HL-60 (cell line): ENCODE results near the gene ATP8A2.
A peak's percentile ranks its signal among the peaks of the same experiment; 100 is the strongest.
"Not testable (repeated sequence)": the region's sequence is repeated elsewhere in the genome, so short reads cannot be mapped to it uniquely, and the experiment has no call there.

ENCODE experiments used
- DNase-seq, 2 experiments: peaks; one replicate each; pipeline ENCODE4 v3.0.0-alpha.2; 2010 to 2020; ENCODE audit warnings: low read depth in 1 of 2, low spot score in 1 of 2
- H3K27ac ChIP-seq: fragments of 250-450 bp; sonication (Bioruptor Pico); replicated peaks from 2 replicates; pipeline ENCODE4 v1.5.1; 2020; ENCODE audit warnings: mild to moderate bottlenecking, moderate library complexity
- H3K27me3 ChIP-seq: fragments of 250-450 bp; sonication (Bioruptor Pico); 2 replicates; pipeline ENCODE4 v1.5.1; 2021; ENCODE audit warnings: mild to moderate bottlenecking, moderate library complexity; ENCODE audit not compliant: insufficient read depth, poor library complexity, severe bottlenecking
- H3K4me3 ChIP-seq: replicated peaks from 2 replicates; pipeline ENCODE4 v1.5.1; 2011; ENCODE audit warnings: mild to moderate bottlenecking, control low read depth, low read length; ENCODE audit not compliant: insufficient read depth
- GABPA ChIP-seq: IDR thresholded peaks from 2 replicates; pipeline ENCODE4 v1.6.1; 2012; ENCODE audit warnings: low read depth
- POLR2AphosphoS5 ChIP-seq: IDR thresholded peaks from 2 replicates; pipeline ENCODE4 v1.6.1; 2012; ENCODE audit warnings: low read depth
- SPI1 ChIP-seq: IDR thresholded peaks from 2 replicates; pipeline ENCODE4 v1.6.1; 2012; ENCODE audit warnings: low read depth, mild to moderate bottlenecking, borderline replicate concordance
- TF ChIP-seq, protein P1 (sequence below): IDR thresholded peaks from one replicate; pipeline ENCODE4 v1.5.1; 2011; ENCODE audit warnings: low read length, control low read depth, inconsistent platforms; ENCODE audit not compliant: insufficient read depth
- TF ChIP-seq, protein P2 (sequence below): IDR thresholded peaks from 2 replicates; pipeline ENCODE4 v1.6.1; 2012; ENCODE audit warnings: low read depth; ENCODE audit not compliant: insufficient replicate concordance

Gene ATP8A2

DNA sequence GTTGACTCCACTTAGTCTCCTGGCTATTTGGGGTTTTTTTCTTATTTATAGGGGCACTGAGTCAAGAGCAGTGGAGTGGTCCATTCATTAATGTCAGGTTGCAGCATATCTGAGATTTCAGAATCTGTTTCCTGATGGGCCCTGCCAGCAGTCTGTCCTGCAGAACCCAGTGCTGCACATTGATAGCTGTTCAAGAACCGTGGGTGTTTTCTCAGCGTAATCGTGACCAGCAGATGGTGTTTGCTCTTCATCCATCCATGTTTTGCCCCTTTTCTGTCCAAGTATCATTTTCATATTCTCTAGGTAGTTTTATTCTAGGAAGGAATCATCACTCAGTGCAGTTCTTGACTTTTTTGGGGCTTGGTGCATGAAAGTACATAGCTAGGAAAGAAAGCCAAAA lies 166.5 kb downstream of the ATP8A2 start:
- no peak overlapping the region for H3K27ac ChIP-seq
- DNase-seq, result no peak
- H3K27me3 ChIP-seq, result no peaks in the 10 kb centered on the region
- H3K4me3 ChIP-seq, result no peak overlapping the region
- TF ChIP-seq GABPA (no peak), POLR2AphosphoS5 (no peak), SPI1 (no peak)
- TF ChIP-seq, protein P1, sequence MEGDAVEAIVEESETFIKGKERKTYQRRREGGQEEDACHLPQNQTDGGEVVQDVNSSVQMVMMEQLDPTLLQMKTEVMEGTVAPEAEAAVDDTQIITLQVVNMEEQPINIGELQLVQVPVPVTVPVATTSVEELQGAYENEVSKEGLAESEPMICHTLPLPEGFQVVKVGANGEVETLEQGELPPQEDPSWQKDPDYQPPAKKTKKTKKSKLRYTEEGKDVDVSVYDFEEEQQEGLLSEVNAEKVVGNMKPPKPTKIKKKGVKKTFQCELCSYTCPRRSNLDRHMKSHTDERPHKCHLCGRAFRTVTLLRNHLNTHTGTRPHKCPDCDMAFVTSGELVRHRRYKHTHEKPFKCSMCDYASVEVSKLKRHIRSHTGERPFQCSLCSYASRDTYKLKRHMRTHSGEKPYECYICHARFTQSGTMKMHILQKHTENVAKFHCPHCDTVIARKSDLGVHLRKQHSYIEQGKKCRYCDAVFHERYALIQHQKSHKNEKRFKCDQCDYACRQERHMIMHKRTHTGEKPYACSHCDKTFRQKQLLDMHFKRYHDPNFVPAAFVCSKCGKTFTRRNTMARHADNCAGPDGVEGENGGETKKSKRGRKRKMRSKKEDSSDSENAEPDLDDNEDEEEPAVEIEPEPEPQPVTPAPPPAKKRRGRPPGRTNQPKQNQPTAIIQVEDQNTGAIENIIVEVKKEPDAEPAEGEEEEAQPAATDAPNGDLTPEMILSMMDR, result no peak
- TF ChIP-seq, protein P2, sequence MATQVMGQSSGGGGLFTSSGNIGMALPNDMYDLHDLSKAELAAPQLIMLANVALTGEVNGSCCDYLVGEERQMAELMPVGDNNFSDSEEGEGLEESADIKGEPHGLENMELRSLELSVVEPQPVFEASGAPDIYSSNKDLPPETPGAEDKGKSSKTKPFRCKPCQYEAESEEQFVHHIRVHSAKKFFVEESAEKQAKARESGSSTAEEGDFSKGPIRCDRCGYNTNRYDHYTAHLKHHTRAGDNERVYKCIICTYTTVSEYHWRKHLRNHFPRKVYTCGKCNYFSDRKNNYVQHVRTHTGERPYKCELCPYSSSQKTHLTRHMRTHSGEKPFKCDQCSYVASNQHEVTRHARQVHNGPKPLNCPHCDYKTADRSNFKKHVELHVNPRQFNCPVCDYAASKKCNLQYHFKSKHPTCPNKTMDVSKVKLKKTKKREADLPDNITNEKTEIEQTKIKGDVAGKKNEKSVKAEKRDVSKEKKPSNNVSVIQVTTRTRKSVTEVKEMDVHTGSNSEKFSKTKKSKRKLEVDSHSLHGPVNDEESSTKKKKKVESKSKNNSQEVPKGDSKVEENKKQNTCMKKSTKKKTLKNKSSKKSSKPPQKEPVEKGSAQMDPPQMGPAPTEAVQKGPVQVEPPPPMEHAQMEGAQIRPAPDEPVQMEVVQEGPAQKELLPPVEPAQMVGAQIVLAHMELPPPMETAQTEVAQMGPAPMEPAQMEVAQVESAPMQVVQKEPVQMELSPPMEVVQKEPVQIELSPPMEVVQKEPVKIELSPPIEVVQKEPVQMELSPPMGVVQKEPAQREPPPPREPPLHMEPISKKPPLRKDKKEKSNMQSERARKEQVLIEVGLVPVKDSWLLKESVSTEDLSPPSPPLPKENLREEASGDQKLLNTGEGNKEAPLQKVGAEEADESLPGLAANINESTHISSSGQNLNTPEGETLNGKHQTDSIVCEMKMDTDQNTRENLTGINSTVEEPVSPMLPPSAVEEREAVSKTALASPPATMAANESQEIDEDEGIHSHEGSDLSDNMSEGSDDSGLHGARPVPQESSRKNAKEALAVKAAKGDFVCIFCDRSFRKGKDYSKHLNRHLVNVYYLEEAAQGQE, result no peak

DNA sequence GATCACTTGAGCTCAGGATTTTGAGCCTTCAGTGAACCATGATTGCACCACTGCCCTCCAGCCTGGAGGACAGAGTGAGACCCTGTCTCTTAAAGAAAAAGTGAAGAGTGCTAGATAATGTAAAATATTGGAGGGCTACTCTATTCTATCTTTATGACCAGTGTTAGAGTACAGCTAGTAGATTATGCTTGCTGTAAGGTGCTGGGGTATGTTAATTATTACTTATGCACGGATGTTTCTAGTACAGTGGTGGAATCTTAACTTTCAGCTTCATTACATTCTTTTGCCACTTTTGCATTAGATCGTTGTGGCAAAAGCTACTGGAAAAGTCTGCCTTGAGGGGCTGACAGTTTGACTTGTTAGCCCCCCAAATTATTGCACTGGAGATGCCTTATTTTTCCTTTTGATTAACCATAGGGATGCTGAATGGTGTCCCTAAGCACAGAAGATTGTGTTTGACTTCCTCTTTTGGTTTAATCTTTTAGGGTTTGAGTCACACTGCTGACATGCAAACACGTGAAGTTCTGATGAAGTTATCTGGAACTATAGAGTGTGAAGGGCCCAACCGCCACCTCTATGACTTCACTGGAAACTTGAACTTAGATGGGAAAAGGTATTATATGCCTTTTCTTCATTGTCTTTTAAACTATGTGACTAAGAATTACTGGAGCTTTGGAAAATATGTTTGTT lies 169.8 kb downstream of the ATP8A2 start:
- peak; percentile 81 for TF ChIP-seq SPI1
- TF ChIP-seq POLR2AphosphoS5, result no peak
- Histone ChIP-seq H3K4me3 (no peak overlapping the region), H3K27me3 (peaks cover under 1% of the 10 kb centered on the region), H3K27ac (no peak overlapping the region)
- no peak for DNase-seq

DNA sequence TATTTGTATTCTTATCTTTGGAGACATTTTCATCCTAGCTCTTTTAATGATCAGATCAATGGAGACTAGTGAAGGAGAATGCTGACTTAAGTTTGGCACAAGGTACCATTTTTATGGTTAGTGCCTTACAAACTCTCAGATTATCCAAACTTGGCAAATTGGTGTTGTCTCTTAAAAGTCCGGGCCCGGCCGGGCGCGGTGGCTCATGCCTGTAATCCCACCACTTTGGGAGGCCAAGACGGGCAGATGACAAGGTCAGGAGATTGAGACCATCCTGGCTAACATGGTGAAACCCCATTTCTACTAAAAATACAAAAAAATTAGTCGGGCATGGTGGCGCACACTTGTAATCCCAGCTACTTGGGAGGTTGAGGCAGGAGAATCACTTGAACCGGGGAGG lies 177.2 kb downstream of the ATP8A2 start:
- H3K4me3 ChIP-seq, H3K27ac ChIP-seq, DNase-seq, H3K27me3 ChIP-seq: not testable (repeated sequence)

DNA sequence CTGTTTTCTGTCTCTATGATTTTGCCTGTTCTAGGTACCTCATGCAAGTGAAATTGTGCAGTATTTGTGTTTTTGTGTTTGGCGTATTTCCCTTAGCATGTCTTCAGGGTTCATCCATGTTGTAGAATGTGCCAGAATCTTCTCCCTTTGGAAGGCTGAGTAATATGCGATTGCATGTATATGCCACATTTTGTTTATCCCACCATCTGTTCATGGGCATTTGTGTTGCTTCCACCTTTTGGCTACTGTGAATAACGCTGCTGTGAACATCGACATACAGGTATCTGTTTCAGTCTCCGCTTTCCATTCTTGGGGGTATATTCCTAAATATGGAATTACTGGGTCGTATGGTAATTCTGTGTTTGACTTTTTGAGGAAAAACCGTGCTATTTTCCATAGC lies 190.0 kb downstream of the ATP8A2 start:
- H3K4me3 ChIP-seq, result no peak overlapping the region
- TF ChIP-seq GABPA (no peak), POLR2AphosphoS5 (no peak), SPI1 (no peak)
- TF ChIP-seq, protein P1, result no peak
- TF ChIP-seq, protein P2, result no peak
- no peak overlapping the region for H3K27ac ChIP-seq
- H3K27me3 ChIP-seq, result no peaks in the 10 kb centered on the region
- DNase-seq, result no peak

DNA sequence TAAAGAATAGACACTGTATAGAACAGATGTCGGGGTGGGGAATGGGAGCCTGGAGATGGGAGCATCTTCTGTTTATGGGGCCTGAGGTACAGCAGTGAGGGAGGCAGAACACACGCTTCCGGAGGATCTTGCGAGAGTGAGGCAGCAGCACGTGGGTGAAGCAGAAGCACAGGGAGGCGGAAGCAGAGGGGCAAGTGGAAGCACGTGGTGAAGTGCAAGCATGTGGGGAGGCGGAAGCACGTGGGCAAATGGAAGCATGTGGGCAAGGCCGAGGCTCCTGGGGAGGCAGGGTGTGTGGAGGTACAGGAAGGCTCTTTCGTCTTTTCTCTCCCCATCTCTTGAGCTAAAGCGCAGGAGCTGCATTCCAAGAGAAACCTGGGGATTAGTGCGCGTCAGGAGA lies 198.4 kb downstream of the ATP8A2 start:
- peaks cover 5% of the 10 kb centered on the region for H3K27me3 ChIP-seq
- TF ChIP-seq, protein P1, result no peak
- TF ChIP-seq GABPA (no peak), POLR2AphosphoS5 (no peak), SPI1 (no peak)
- TF ChIP-seq, protein P2, result no peak
- no peak for DNase-seq
- no peak overlapping the region for H3K4me3 ChIP-seq
- no peak overlapping the region for H3K27ac ChIP-seq
